Endothelial cell of umbilical vein (primary cell): Measurements from ENCODE around the gene ASB13.
A peak's percentile ranks its signal among the peaks of the same experiment; 100 is the strongest.

Experiments
- EZH2 ChIP-seq: IDR thresholded peaks from 2 replicates; pipeline ENCODE4 v1.6.1; 2012; ENCODE audit warnings: borderline replicate concordance, low read depth, mild to moderate bottlenecking, moderate library complexity, low read length, inconsistent platforms; ENCODE audit not compliant: severe bottlenecking
- FOS ChIP-seq: IDR thresholded peaks from 2 replicates; pipeline ENCODE4 v1.6.1; 2011; ENCODE audit warnings: mild to moderate bottlenecking, low read length, moderate library complexity, borderline replicate concordance; ENCODE audit not compliant: insufficient read depth
- GATA2 ChIP-seq: IDR thresholded peaks from 2 replicates; pipeline ENCODE4 v1.7.0; 2011; ENCODE audit warnings: low read depth, mild to moderate bottlenecking, moderate library complexity, mixed read lengths, low read length; ENCODE audit not compliant: insufficient read length, insufficient read depth
- JUN ChIP-seq: IDR thresholded peaks from 2 replicates; pipeline ENCODE4 v1.6.1; 2011; ENCODE audit warnings: borderline replicate concordance, low read depth; ENCODE audit not compliant: insufficient read length, insufficient read depth
- MAX ChIP-seq: IDR thresholded peaks from 2 replicates; pipeline ENCODE4 v1.6.1; 2011; ENCODE audit not compliant: insufficient read depth, insufficient read length
- MYC ChIP-seq: IDR thresholded peaks from one replicate; pipeline ENCODE4 v1.6.1; 2011; ENCODE audit warnings: mild to moderate bottlenecking, low read depth, low read length
- POLR2A ChIP-seq: IDR thresholded peaks from 2 replicates; pipeline ENCODE4 v1.6.1; 2012; ENCODE audit warnings: low read depth, mild to moderate bottlenecking, control low read depth, low read length
- POLR2AphosphoS5 ChIP-seq: IDR thresholded peaks from 2 replicates; pipeline ENCODE4 v1.6.1; 2012; ENCODE audit warnings: low read depth, mild to moderate bottlenecking, control low read depth, low read length, moderate library complexity; ENCODE audit not compliant: insufficient read depth
- TF ChIP-seq, protein P1 (sequence below), 2 donors: IDR thresholded peaks; 1 replicate in 1 of 2; 2 replicates in 1 of 2; pipeline ENCODE4 v1.5.1; 2011; ENCODE audit warnings: low read length in 2 of 2, mild to moderate bottlenecking in 2 of 2, moderate library complexity in 2 of 2, control low read depth in 1 of 2, inconsistent platforms in 1 of 2, low read depth in 1 of 2; ENCODE audit not compliant: insufficient read depth in 1 of 2; ENCODE audit errors: extremely low read depth in 1 of 2

GRCh38 chr10:5684318-5684970 is 18.0 kb upstream of the ASB13 start, which contains the start of gene TASOR2:
- TF ChIP-seq, protein P1, sequence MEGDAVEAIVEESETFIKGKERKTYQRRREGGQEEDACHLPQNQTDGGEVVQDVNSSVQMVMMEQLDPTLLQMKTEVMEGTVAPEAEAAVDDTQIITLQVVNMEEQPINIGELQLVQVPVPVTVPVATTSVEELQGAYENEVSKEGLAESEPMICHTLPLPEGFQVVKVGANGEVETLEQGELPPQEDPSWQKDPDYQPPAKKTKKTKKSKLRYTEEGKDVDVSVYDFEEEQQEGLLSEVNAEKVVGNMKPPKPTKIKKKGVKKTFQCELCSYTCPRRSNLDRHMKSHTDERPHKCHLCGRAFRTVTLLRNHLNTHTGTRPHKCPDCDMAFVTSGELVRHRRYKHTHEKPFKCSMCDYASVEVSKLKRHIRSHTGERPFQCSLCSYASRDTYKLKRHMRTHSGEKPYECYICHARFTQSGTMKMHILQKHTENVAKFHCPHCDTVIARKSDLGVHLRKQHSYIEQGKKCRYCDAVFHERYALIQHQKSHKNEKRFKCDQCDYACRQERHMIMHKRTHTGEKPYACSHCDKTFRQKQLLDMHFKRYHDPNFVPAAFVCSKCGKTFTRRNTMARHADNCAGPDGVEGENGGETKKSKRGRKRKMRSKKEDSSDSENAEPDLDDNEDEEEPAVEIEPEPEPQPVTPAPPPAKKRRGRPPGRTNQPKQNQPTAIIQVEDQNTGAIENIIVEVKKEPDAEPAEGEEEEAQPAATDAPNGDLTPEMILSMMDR (IDR thresholded peaks at IDR 0.05; ENCODE audit: extremely low read depth in 1 of 2, insufficient read depth in 1 of 2, low read depth in 1 of 2, low read length in 2 of 2) = no peak
- TF ChIP-seq POLR2A (peak; percentile 60), POLR2AphosphoS5 (peak; percentile 77), MYC (peak; percentile 81), JUN (no peak), MAX (peak; percentile 83), GATA2 (no peak), EZH2 (no peak), FOS (no peak)
